NCI-H82 treated with DMSO at 0.1 percent for 48 hours (cell line): ENCODE results near the gene KLHDC7B.

Experiments used
- DNase-seq: peaks from one replicate; lab custom pipeline; 2025; ENCODE audit not compliant: unreplicated experiment; lab: John Stamatoyannopoulos, UW

The KLHDC7B gene

GRCh38 chr22:50571264-50572175 is 25.8 kb downstream of the KLHDC7B start:
- DNase-seq: no peak

DNA sequence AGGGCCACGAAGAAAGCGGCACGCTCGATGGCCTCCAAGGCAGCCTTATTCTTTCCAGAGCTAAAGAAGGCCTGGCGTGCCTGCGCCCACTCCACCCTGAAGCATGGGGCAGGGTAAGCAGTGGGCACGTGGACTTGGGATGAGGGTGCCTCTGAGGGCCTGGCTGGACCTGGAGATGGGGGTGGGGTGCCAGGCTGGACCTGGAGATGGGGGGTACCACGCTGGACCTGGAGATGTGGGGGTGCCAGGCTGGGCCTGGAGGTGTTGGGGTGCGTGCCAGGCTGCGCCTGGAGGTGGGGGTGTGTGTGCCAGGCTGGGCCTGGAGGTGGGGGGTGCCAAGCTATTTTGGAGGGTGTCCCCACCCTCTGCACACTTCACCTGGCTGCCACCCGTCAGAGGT is 27.3 kb downstream of the KLHDC7B start:
- DNase-seq: no peak

DNA sequence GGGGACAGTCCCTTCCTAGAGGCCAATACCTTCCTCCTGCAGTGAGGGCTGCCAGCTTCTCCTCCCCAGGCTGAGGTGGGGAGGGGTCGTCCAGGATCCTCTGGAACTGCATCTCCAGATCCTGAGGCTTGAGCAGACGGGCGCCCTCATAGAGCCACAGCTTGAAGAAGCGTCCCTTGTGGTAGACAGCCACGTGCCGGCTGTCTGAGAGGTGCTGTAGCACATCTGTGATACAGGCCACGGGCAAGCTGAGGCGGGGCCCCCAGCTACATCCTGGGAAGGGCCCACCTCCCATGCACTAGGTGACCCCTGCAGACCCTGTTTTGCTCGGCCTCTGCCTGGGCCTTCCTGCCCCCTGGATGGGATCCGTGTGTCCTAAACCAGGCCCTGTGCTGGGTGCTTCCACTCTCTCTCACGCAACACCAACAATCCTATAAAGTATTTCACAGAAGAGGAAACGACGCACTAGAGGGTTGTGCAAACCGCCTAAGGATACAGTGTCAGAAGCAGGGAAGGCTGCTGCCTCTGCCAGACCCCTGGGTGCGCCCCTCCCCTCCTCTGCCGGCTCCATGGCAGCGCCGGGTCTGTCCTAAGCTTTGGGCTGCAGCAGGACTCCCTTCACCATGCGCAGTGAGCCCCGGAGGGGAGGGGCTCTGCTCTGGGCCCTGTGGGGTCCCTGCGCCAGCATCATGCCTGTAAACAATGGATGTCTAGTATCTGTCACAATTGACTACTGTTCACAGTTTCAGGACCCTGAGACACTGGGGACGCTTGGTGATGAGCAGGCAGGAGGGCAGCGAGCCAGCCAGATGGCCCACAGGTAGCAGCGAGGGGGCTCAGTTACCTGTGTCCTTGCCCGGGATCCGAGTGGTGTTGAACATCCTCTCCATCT is 28.0 kb downstream of the KLHDC7B start:
- no peak for DNase-seq

DNA sequence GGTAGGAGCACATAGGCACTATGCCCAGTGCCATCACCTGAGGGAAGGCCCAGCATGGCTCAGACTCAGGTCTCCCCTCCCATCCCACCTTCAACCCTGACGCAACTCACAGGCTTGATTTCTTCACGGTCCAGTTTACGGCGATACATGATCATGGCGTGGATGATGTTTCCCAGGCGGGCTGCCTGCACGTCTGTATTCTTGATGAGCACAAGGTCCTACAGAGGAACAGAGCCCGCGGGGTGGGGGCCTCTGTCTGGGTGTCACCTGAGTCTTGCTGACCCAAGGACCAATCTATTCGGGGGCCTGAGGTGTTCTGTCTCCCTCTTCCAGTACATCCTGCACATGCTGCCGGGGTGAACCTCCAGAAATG is 28.7 kb downstream of the KLHDC7B start:
- DNase-seq: no peak

DNA sequence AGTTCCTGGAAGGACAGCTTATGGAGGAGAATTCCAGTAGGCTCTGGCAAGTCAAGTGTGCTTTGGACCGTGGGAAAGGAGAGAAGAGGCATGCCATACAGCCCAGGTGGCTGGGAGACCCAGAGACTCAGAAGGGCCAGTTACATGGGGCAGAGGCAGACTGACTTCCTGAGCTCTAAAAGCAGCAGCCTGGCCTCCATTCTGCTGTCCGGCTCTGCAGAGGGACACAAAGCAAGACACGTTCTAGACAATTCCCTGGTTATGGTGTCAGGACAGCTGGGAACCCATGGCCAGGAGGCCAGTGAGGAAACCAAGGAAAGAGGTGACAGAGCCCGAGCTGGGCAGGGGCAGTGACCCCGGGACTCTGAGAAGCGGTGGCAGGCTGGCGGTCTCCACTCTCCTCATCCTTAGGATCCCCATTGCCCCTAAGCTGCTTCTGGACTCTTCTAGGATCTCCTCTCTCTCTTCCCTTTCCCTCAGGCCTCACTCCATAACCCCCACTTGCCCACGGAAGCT is 29.8 kb downstream of the KLHDC7B start:
- DNase-seq: no peak

DNA sequence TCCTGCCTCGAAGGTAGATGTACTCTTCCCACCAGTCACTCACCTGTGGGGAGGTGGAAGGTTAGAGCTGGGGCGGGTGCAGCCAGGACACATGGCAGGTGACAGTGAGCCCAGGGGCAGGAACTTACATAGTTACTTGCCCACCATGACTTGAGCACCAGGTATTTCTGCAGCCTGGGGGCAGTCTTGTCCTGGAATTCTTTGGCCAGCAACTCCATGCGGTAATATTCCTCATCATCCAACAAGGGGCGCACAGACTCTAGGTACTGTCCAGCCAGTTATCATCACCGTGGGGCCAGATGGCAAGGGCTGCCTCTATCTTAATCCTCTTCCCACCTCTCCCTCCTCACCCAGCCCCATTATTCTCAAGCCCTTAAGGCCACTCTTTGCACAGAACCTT is 30.4 kb downstream of the KLHDC7B start:
- DNase-seq: peak; percentile 84

DNA sequence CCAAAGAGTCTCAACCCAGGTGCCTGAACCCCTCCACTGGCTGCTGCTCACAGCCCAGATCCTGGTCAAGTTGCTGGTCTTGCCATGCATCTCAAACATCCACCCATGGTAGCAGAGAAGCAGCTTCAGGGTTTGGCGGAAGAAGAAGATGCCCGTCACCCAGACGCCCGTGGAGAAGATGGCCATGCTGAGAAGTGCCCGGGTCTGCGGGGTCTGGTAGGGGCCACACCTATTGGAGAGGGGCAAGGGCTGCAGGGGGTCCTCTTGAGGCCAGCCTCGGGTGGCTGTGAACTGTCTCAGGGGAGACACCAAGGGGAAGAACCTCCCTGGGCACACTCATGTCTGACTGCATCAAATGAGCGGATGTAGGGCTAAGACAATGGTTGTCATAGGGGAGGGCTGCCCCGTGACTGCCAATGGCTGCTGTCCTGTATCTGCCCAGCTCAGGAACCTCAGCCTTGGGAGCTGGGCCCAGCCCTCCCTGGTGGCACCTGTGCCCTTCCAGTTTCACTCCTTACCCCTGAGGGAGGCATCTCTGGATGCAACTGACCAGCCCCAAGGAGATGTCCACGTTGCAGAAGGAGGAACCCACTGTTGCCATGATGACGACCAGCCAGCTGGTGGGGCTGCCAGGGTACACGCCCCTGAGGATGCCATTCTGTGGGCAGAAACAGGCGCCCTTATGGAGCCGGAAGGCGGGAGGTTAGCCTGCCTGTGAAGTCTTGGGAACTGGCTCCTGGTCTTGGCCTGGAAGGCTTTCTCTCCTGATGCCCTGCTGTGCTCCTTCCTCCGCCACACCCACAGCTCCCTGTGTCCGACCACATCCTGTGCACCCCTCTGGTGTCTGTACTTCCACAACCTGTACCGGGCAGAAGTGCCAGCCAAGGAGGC is 31.4 kb downstream of the KLHDC7B start:
- no peak for DNase-seq

GRCh38 chr22:50577697-50577986 is 31.9 kb downstream of the KLHDC7B start:
- DNase-seq: no peak

- DNase-seq: no peak
Measured at GRCh38 chr22:50577987-50578775, 32.5 kb downstream of the KLHDC7B start, which contains the start of gene CPT1B. CPT1B (minus strand) TSS chr22:50578427; CDS start chr22:50577915, 512 bp downstream.

- DNase-seq: no peak
Measured at GRCh38 chr22:50578776-50579310, 33.1 kb downstream of the KLHDC7B start.

DNA sequence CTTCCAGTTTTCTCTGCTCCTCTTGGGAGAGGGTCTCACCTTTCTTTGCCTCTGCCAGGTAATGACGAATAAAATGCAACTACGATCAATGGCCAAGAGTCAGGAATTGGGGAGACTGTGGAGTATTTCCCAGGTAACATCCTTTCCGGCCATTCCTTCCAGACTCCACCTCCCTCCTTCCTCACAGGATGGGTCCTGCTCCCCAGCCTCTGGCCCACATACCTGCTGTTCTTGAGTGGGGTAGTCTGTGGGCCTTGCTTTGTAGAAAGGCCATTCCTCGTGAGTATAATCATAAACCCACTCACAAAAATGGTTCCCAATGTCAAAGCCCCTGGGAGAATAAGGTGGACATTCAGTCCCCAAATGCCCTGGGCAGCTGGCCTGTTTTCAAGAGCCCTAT is 34.1 kb downstream of the KLHDC7B start:
- no peak for DNase-seq

GRCh38 chr22:50581031-50581949 is 35.6 kb downstream of the KLHDC7B start:
- DNase-seq: no peak

DNA sequence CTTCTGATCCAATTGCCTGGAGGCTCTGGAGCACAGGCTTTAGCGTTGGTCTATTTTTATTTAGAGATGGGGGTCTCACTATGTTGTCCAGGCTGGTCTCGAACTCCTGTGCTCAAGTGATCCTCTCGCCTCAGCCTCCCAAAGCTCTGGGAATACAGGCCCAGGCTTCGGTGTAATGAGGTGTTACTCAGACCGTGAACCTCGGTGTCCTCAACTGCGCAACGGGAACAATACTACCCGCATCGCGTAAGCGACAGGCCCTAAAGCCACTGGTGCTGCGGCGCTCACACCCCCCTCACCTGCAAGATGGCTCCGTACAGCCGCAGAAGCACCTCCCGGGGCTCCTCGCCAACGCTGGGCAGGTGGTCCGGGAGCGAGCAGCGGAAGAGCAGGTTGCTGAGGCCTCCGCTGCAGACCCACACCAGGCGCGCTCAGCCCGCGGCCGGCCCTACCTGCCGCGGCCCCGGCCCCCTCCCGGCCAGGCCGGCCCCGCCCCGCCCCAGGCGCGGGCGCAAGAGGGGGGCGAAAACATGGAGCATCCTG is 36.3 kb downstream of the KLHDC7B start:
- DNase-seq: no peak

- peak; percentile 91 for DNase-seq
Measured at GRCh38 chr22:50582493-50583293, 37.0 kb downstream of the KLHDC7B start, which contains the start of gene CHKB. CHKB (minus strand) TSS chr22:50582849; CDS start chr22:50582781, 68 bp downstream.

DNA sequence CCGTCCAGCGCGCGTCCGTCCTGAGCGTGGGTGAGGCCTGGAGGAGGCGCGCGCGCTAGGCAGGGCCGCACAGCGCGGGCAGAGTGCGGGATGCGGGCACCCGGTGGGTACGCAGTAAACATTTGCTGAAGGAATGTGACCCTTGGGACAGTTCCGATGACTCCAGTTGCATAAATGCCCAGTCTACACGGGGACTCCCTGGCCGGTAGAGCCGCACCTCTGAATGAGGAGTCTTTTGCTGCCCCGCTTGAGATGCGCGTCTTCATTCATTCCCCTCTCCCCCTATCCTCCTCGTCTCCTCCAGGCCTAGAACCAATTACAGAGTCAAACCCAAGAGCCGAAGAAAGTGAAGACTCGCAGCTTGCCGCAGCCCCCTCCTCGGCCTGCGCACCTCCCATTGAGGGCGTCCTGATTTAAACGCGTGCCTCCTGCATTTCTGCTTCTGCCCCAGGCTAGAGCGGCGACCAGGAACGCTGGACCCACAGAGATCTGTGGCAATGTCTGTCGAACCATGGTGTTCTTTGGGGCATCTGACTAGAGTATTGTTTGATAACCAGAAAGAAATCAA is 37.7 kb downstream of the KLHDC7B start:
- DNase-seq: no peak

DNA sequence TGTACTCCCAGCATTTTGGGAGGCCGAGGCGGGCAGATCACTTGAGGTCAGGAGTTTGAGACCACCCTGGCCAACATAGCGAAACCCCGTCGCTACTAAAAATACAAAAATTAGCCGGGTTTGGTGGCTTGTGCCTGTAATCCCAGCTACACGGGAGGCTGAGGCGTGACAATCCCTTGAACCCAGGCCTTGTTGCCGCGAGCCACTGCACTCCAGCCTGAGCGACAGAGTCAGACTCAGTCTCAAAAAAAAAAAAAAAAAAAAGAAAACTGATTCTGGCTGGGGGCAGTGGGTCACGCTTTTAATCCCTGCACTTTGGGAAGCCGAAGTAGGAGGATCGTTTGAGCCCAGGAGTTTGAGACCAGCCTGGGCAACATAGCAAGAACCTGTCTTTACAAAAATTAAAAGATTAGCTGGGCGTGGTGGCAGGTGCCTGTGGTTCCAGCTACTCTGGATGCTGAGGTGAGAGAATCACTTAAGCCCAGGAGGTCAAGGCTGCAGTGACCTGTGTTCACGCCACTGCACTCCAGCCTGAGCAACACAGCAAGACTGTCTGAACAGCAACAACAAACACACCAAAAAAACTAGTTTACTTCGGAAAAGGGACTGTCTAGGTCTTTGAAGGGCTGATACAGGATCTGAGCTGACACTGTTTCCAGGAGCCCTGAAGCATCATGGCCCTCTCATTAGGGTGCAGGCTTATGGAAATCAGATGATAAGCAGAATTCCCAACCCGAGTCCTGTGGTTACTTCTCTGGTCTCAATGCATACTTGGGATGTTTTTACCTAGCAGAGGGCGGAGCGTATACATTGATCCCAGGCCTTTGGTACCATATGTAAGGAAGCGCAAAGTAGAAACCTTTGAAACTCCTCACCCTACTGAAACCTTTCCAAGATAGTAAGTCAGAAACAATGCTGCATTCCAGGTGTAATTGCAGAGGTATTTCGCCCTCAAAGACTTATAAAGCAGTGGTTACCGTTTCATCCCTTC is 38.7 kb downstream of the KLHDC7B start:
- no peak for DNase-seq
